NOMO-1 (cell line): ENCODE results near the gene ALOX12B.
A peak's percentile ranks its signal among the peaks of the same experiment; 100 is the strongest.
"Not testable (repeated sequence)": the region's sequence is repeated elsewhere in the genome, so short reads cannot be mapped to it uniquely, and the experiment has no call there.

Experiments used
- DNase-seq, 2 experiments: peaks; one replicate each; lab custom pipeline; 2025; ENCODE audit not compliant: unreplicated experiment in 2 of 2; lab: John Stamatoyannopoulos, UW

ALOX12B gene

DNA sequence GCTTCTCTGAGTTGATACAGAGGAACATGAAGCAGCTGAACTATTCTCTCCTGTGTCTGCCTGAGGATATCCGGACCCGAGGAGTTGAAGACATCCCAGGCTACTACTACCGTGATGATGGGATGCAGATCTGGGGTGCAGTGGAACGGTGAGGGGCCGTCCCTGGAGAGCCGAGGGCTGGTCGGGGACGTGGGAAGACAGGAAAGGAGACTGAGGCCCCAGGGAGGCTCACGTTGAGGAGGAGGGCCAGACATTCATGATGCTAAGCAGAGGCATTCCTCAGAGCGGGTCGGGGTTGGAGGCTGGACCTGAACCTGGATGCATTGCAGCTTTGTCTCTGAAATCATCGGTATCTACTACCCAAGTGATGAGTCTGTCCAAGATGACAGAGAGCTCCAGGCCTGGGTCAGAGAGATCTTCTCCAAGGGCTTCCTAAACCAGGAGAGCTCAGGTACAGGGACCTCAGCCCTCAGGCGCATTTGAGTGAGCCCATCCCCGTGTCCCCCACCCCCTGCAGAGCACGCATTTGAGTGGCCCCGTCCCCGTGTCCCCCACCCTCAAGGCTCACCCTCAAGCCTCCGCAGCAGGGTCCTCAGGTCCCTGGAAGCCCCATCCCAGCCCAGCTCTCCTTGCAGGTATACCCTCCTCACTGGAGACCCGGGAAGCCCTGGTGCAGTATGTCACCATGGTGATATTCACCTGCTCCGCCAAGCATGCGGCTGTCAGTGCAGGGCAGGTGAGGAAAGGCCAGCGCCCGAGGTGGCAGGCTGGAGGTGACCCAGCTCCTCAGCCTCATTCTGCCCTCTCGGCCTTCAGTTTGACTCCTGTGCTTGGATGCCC is 40.4 kb downstream of the ALOX12B start:
- DNase-seq: no peak

GRCh38 chr17:8046306-8046928 is 41.1 kb downstream of the ALOX12B start:
- DNase-seq: no peak

DNA sequence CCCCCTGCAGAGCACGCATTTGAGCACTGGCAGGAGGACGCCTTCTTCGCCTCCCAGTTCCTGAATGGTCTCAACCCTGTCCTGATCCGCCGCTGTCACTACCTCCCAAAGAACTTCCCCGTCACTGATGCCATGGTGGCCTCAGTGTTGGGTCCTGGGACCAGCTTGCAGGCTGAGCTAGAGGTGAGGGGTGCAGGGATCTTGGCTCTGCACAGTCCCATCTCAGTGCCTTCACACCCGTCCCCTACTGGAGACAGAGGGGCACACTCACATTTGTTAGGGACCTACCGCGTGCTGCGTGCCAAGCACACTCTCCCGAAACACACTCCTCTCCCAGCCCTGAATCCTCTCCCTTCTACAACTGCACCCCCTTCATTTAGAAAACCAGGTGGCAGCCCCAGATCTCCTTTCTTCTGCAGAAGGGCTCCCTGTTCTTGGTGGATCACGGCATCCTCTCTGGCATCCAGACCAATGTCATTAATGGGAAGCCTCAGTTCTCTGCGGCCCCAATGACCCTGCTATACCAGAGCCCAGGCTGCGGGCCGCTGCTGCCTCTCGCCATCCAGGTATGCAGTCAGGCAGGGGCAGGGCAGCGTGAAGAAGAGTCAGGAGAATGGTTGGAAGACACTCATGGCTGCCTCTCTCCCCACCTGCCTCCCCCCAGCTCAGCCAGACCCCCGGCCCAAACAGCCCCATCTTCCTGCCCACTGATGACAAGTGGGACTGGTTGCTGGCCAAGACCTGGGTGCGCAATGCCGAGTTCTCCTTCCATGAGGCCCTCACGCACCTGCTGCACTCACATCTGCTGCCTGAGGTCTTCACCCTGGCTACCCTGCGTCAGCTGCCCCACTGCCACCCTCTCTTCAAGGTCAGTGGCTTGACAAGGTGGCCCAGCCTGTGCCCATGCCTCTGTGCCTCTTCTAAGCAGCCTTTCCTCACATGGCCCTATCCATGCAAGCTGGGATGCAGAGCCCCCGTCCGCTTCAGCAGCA is 42.4 kb downstream of the ALOX12B start:
- no peak for DNase-seq

DNA sequence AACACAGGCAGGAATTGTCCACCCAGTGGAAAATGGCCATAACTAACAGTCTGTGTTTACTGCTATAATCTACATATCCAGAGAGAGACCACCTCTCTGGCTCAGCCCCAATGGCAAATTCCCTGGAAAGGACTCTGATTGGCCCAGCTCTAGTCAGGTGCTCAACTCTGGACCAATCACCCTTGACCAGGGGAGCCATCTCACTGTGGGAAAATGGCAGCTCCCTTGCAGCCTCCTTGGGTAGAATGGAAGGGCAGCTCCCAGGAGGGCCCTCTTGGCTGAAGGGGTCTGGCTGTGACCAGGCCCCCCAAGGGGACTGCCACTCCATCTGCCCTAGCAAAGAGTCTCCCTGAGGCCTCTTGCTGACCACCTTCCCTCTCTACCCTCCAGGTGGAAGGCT is 45.5 kb downstream of the ALOX12B start:
- no peak for DNase-seq

DNA sequence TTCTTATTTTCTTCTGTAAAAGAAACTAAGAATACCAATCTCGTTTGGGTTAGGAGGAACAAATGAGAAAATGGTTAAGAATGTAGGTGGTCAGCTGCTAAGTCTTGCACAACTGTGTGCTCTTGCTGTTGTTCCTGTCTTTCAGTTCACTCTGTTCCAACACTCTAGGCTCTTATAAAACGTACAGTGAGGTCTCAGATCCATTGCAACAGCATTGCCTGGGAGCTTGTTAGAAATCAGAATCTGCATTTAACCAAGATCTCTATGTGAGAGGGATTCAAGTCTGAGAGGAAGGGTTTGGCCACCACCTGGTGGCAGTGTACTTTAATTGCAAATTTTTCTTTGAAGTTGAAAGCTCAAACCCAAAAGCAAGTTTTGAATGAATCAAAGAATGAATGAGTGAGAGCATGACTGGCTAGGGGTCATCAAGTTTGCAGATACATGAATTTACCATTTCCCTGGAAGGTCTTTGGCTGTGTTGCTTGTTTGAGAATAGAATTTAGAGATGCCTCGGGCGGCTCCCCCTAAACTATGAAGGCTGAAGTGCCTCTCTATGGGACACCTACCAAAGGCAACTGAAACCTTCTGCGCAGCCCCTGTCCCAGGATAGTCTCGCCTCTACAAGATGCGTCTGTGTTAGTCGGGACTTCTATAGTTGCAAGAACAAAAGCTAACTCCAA is 46.1 kb downstream of the ALOX12B start:
- peak; percentile 58 to 91 for DNase-seq

GRCh38 chr17:8039611-8040168 is 47.8 kb downstream of the ALOX12B start:
- DNase-seq: no peak

GRCh38 chr17:8038954-8039610 is 48.4 kb downstream of the ALOX12B start, which contains the start of gene ALOX15B:
Gene ALOX15B, plus strand, starts transcription at chr17:8039059. Its CDS starts 97 bp downstream, at chr17:8039156.
- DNase-seq: no peak

DNA sequence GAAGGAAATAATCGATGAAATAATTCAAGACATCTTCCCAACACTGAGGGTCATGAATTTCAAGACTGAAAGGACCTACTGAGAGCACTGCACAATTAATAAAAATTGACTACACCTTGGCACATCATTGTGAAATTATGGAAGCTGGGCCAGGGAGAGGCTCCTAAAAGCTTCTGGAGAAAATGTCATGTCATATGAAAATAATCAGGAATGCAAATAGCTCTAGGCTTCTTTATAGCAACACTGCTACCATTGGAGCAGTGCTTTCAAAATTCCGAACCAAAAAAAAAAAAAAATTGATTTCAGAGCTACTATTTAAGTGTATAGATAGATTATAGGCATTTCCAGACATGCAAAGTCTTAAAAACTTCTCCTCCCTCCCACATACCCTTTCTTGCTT is 55.1 kb downstream of the ALOX12B start:
- DNase-seq: no peak

- DNase-seq: no peak
Measured at GRCh38 chr17:8031950-8032349, 55.6 kb downstream of the ALOX12B start.

DNA sequence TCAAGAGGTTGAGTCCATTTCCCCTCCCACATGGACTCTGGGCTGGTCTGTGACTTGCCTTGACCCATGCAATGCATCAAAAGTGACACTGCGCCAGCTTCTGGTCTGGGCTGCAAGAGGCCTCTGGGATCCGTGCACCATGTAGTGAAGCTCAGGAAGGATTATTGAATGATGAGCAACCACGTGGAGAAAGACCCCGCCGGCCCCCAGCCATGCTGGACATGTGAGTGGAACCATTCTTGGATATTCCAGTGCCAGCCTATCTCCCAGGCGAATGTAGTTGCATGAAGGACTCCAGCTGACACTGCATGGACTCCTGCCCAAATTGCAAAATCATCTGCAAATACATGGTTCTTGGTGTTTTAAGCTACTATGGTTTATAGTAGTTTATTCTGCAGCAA is 56.3 kb downstream of the ALOX12B start:
- DNase-seq: no peak

GRCh38 chr17:8029121-8029520 is 58.4 kb downstream of the ALOX12B start:
- DNase-seq: no peak

DNA sequence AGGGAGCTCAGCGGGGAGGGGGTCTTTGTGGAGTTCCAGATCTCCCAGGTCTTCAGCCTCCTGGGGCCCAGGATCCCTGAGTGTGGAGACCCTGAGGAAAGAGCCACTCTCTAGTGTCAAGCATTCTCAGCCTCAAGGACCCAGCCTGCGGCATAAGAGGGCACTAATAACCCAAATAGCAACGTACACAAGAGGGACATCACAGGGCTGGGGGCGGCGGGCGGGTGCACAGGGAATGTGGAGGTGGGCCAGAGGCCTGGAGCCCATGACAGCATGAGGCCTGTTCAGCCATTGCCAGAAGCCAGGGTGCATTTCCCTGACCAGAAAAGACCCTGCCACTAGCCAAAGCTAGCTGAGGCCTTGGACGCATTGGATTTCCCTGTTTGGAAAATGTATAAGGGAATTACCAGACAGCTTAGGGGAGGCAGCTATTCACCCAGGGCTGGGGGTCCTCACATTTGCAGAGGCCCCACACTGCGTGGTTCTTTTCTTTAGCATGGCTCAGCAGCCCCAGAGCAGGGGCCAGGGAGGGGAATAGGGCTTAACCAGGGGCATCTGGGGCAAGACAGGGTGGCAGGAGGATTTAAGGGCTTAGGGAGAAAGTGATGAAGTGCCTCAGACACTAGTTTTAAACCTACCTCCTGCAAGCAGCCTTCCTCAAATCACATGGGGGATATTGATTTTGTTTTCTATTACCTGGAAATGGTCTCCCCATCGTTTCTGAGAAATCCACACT is 62.2 kb downstream of the ALOX12B start:
- DNase-seq: no peak

DNA sequence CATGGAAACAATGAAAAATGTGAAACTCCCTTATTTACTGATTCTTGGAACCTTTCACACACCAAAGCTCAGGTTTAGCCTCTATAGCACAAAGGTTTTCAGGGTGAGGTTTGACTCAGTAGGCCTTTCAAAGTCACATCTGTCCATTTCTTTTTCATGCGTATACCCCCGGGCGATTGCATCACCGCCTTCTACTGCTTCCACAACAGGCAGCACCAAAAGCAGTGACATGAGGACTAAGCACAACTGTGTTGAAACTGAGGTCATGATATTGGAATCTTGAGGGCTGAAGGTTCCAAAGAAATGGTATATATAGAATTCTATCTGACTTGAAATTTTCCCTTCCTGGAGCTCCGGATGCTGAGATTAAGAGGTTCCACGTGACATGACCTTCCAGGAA is 63.4 kb downstream of the ALOX12B start:
- not testable (repeated sequence) for DNase-seq
